Left hindlimb (tissue), 1 donor: ENCODE data around the gene TADA2A.
"Not testable (repeated sequence)": the region's sequence is repeated elsewhere in the genome, so short reads cannot be mapped to it uniquely, and the experiment has no call there.

Source experiments
- DNase-seq: peaks from one replicate; pipeline ENCODE4 v3.0.0-alpha.2; 2018

Gene TADA2A

GRCh38 chr17:37494401-37494831 lies 87.7 kb downstream of the TADA2A start:
- no peak for DNase-seq

GRCh38 chr17:37494971-37495370 lies 88.3 kb downstream of the TADA2A start:
- DNase-seq: no peak

DNA sequence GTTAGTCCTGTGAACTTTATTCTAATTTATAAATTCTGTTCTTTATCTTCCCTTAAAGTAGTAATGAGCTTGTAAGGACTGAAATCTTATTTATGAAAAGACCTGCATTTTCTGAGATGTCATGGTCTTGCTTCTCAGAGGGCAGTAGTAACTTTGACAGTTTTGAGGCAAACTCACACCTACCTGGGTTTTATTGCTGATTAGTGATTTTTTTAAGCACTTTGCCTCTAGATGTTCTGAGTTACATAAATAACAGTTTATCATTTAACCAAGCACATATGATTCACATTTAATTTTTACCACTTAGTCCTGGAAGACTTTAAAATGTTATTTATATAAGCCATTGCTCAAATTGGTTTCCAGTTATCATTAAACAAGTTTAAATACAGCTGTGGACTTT lies 93.7 kb downstream of the TADA2A start:
- DNase-seq: no peak

DNA sequence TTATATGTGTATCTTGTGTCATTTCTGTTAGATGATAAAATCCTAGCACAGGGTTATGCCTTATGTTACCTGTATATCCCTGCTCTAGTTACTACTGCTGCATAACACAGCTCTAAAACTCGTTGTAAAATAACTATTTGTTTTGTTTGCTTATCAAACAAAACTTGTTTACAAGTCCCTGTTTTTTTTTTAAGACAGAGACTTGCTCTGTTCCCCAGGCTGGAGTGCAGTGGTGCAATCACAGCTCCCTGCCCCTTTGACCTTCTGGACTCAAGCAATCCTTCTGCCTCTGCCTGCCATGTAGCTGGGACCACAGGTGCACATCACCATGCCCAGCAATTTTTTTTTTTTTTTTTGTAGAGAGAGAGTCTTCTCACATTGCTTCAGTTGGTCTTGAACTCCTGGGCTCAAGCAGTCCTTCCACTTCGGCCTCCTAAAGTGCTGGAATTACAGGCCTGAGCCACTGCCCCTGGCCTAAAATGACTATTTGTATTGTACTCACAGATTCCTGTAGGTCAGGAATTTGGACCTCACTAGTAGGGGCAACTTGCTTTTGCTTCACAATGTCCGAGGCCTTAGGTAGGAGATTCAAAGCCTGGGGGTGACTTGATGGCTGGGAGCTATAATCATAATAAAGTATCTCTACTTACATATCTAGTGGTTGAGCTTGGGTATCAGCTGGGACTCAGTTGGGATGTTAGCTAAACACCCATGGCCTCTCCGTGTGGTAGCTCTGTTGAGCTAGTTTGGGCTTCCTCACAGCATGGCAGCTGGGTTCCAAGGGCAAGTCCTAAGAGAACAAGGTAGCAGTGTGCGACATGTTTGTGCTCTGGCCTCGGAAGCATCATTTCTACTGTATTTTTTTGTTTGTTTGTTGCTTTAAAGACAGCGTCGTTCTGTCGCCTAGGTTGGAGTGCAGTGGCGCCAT lies 95.6 kb downstream of the TADA2A start:
- no peak for DNase-seq

DNA sequence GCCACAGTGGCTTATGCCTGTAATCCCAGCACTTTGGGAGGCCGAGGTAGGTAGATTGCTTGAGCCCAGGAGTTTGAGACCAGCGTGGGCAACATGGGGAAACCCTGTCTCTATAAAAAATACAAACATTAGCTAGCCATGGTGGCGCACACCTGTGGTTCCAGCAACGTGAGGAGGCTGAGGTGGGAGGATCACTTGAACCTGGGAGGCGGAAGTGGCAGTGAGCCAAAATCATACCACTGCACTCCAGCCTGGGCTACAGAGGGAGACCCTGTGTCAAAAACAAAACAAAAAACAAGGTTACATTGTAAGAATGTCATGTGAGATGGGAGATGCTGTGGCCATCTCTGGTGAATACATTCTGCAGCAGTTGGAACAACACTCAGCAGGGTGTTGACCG lies 96.5 kb downstream of the TADA2A start:
- no peak for DNase-seq

GRCh38 chr17:37505333-37505732 lies 98.6 kb downstream of the TADA2A start:
- DNase-seq: no peak

DNA sequence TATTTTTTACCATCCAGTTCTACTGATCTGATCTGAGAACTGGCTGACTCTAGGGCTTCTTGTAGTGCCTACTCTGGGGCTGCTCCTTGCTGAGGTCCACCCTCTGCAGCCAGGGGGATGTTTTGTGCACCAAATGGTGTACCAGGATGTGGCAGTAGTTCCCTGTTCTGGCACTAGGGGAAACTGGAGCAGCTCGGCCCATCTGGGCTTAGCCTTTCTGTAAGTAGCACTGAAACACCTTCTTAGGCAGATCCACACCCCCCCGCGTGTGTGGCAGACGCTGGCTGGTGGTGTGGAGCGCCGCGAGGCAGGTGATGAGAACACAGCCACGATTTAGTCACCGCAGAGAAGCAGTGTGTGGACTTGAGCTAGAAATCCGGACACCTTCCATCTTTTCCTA lies 100.0 kb downstream of the TADA2A start:
- no peak for DNase-seq

DNA sequence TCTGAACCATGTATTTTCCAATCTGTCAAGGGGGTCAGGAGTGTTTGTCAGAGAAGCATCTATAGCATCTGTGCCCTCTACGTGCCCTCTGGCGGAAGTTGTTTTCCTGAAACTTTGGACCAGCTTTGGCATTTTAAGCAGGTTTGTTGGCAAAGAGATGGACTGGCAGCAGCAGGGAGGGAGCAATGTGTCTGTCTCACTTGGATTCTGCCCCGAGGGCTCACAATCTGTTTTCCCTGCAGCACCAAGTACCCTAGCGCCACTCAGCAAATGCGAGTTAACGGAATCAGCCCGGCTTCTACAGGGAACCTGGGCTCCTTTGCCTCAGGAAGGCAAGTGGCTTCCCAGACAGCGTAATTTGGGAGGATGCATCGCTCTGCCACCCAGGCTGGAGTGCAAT lies 100.4 kb downstream of the TADA2A start:
- no peak for DNase-seq

DNA sequence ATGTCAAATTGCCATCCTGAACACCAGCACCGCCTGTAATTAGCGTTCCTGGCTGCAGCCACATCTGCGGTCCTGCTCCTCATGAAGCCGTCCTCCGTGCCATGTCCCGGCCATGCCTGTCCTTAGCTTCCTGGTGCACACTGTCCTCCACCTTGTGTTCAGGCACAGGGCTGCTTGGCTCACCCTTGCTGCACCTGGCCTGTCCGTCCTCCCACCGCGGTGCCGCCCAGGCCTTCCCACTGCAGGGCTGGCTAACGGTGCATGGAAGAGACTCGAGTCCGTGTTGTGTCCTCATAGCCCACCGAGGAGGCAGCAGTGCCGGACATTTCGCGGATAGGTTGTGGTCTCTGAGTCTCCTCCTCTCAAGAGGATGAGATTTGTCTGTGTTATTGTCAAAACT lies 103.4 kb downstream of the TADA2A start:
- no peak for DNase-seq

DNA sequence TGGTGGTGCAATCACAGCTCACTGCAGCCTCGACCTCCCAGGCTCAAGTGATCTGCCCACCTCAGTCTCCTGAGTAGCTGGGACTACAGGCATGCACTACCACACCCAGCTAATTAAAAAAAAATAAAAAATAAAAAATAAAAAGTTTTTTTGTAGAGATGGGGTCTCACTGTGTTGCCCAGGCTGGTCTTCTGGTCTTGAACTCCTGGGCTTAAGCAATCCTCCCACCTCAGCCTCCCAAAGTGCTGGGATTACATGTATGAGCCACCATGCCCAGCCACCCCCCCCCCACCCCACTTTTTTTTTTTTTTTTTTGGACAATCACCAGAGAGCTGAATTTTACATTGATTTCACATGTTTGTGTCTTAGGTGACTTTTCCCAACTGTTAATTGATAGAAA lies 105.0 kb downstream of the TADA2A start:
- not testable (repeated sequence) for DNase-seq

- DNase-seq: no peak
Observed at GRCh38 chr17:37512442-37513068, 105.9 kb downstream of the TADA2A start.

DNA sequence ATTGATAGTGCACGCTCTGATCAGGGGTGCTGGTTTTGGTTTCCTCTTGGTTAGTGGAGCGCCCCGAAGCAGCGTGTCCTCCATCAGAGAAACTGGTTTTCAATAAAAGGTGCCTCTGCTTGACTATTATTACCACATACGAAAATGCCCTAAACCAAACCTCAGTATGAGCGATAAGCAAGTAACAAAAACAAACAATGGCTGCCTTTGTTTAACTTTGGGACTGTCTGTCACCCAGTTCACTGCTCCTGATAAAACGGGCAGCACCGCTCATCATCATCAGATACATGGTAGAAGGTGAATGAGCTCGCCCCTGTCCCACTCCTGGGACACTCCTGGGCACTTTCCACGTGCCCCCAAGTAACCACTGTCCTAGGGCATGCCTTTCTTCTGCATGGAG lies 107.0 kb downstream of the TADA2A start:
- DNase-seq: no peak

DNA sequence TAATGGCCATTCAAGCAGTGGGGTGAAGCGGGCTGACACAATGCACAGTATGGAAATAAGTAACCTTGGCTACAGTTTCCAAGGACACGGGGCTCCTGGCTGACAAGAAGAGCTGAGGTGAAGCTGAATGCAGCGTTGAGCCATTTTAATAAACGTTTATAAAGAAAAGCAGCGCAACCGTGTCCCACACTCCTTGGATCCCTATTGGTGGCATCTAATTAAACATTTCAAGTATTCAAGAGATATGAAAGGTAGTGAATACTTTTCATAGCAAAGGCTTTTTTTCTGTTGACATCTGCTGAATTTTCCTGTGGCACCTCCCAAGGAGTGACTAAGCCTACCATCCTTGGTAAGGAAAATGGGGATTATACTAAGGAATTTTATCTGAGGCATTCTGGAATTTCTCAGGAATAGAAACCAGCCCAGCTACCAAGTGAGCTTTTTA lies 109.5 kb downstream of the TADA2A start:
- no peak for DNase-seq

- DNase-seq: no peak
Observed at GRCh38 chr17:37517881-37518280, 111.2 kb downstream of the TADA2A start.

GRCh38 chr17:37518826-37519225 lies 112.1 kb downstream of the TADA2A start:
- DNase-seq: no peak

- no peak for DNase-seq
Observed at GRCh38 chr17:37519251-37519985, 112.7 kb downstream of the TADA2A start.

DNA sequence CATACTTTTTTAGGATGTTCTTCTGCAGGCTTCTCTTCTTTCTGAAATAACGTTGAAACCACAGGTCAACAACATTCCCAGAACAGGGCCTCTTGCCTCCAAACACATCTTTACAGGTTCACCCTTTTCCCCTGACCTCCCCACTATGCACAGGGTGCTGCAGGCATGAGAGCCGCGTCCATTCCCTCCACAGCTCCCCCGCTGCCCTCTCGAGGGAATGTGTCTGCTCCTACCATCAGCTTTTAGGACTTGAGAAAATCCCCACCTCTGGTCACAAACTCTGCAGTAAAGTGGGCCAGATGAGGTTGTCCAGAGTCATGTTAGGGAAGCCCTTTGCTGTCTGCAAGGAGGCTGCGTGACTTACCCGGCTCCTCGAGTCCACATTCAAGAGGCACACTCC lies 113.5 kb downstream of the TADA2A start:
- DNase-seq: no peak

DNA sequence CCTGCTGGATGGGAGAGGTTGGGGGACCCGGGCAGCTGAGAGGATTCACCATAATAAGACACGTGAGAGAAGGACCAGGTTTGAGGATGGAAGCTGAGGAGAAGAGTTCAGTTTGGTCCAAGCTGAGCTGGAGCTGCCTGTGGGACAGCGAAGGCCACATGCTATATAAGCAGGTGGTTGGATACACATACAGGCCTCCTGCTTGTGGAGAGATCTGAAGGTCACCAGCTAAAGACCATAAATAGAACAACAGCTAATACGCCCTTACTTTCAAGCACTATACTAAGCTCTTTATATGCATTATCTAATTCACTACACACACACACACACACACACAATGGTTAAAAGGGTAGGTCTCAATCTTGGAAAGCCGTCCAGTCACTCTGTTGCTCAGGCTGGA lies 115.1 kb downstream of the TADA2A start:
- no peak for DNase-seq

GRCh38 chr17:37523715-37524219 lies 117.1 kb downstream of the TADA2A start:
- no peak for DNase-seq

GRCh38 chr17:37527249-37527851 lies 120.7 kb downstream of the TADA2A start:
- DNase-seq: no peak
